OCI-LY7 (cell line): ENCODE results near the gene NEUROG1.

Experiments
- EZH2phosphoT487 ChIP-seq: fragments of 200-600 bp; sonication (generic); IDR thresholded peaks from 2 replicates; pipeline ENCODE4 v1.6.1; 2018; ENCODE audit warnings: low read depth, borderline replicate concordance, mild to moderate bottlenecking, mixed run types, antibody characterized with exemption, low read length, moderate library complexity, mixed read lengths
- TF ChIP-seq, protein P1 (sequence below): fragments of 200-600 bp; sonication (generic); conservative IDR thresholded peaks from 2 replicates; pipeline ENCODE4 v1.5.1; 2014; ENCODE audit warnings: mild to moderate bottlenecking, antibody characterized with exemption, low read length, moderate library complexity, mixed read lengths

DNA sequence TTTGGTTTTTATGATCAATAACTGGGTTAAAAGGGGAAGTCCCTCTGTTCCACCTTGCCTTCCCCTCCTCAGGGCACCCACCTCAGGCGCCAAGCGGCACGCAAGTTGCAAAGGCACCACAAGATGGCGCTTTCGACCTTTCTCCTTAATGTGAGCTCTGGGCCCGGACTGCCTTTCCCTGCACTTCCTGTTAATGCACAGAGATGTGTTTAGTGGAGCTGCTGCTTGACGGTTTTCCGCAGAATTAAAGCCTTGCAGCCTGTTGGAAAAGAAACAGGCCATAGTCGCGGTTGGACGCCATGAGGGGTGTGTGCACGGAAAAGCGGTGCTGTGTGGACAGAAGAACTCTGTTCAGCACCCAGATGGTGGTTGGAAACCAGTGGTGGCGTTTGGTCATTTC, 25.1 kb upstream of the NEUROG1 start:
- TF ChIP-seq, protein P1, sequence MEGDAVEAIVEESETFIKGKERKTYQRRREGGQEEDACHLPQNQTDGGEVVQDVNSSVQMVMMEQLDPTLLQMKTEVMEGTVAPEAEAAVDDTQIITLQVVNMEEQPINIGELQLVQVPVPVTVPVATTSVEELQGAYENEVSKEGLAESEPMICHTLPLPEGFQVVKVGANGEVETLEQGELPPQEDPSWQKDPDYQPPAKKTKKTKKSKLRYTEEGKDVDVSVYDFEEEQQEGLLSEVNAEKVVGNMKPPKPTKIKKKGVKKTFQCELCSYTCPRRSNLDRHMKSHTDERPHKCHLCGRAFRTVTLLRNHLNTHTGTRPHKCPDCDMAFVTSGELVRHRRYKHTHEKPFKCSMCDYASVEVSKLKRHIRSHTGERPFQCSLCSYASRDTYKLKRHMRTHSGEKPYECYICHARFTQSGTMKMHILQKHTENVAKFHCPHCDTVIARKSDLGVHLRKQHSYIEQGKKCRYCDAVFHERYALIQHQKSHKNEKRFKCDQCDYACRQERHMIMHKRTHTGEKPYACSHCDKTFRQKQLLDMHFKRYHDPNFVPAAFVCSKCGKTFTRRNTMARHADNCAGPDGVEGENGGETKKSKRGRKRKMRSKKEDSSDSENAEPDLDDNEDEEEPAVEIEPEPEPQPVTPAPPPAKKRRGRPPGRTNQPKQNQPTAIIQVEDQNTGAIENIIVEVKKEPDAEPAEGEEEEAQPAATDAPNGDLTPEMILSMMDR: peak; percentile 85
- TF ChIP-seq EZH2phosphoT487: no peak
